ENCODE results near the gene DDX24.

GRCh38 chr14:94099006-94099405 lies 18.0 kb upstream of the DDX24 start:
- TF ChIP-seq EZH2 (IDR thresholded peaks at IDR 0.05; ENCODE audit: low read depth, low read length, severe bottlenecking) (no peak), SP4 (IDR thresholded peaks at IDR 0.05; ENCODE audit: low read length) (no peak), EP300 (IDR thresholded peaks at IDR 0.05; ENCODE audit: borderline replicate concordance in 1 of 2, low read depth in 2 of 2, low read length in 2 of 2) (no peak), BRCA1 (IDR thresholded peaks at IDR 0.05; ENCODE audit: low read depth, low read length) (no peak), HDAC2 (IDR thresholded peaks at IDR 0.05; ENCODE audit: borderline replicate concordance in 1 of 2, low read depth in 2 of 2, low read length in 2 of 2) (no peak), JUND (IDR thresholded peaks at IDR 0.05; ENCODE audit: low read length) (no peak), MAFK (IDR thresholded peaks at IDR 0.05; ENCODE audit: low read depth, low read length) (no peak), SUZ12 (IDR thresholded peaks at IDR 0.05; ENCODE audit: low read length) (no peak), HDAC6 (IDR thresholded peaks at IDR 0.05; ENCODE audit: low read depth, low read length) (no peak), ZNF274 (IDR thresholded peaks at IDR 0.05; ENCODE audit: borderline replicate concordance, extremely low read depth, low read length) (no peak), MAX (IDR thresholded peaks at IDR 0.05) (no peak)
- TF ChIP-seq, protein P1, sequence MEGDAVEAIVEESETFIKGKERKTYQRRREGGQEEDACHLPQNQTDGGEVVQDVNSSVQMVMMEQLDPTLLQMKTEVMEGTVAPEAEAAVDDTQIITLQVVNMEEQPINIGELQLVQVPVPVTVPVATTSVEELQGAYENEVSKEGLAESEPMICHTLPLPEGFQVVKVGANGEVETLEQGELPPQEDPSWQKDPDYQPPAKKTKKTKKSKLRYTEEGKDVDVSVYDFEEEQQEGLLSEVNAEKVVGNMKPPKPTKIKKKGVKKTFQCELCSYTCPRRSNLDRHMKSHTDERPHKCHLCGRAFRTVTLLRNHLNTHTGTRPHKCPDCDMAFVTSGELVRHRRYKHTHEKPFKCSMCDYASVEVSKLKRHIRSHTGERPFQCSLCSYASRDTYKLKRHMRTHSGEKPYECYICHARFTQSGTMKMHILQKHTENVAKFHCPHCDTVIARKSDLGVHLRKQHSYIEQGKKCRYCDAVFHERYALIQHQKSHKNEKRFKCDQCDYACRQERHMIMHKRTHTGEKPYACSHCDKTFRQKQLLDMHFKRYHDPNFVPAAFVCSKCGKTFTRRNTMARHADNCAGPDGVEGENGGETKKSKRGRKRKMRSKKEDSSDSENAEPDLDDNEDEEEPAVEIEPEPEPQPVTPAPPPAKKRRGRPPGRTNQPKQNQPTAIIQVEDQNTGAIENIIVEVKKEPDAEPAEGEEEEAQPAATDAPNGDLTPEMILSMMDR (IDR thresholded peaks at IDR 0.05; ENCODE audit: control extremely low read depth in 1 of 3, insufficient read depth in 1 of 3, low read depth in 1 of 3, low read length in 3 of 3), result no peak
